GM18499 (cell line): Measurements from ENCODE around the gene UBE2E2.
"Not testable (repeated sequence)": the region's sequence is repeated elsewhere in the genome, so short reads cannot be mapped to it uniquely, and the experiment has no call there.

Experiments used
- ATAC-seq: cut with Tn5 transposase; IDR thresholded peaks from one replicate; pipeline ENCODE4 v1.9.1; 2021; ENCODE audit warnings: moderate number of reproducible peaks; ENCODE audit not compliant: insufficient read depth, unreplicated experiment

Gene UBE2E2

GRCh38 chr3:23594894-23595670 is 392.0 kb downstream of the UBE2E2 start:
- ATAC-seq: no peak

- no peak for ATAC-seq
These were observed 392.7 kb downstream of the UBE2E2 start for GRCh38 chr3:23595851-23596250.

- no peak for ATAC-seq
These were observed 397.2 kb downstream of the UBE2E2 start for GRCh38 chr3:23600167-23600871.

- no peak for ATAC-seq
These were observed 398.1 kb downstream of the UBE2E2 start for GRCh38 chr3:23601091-23601822.

GRCh38 chr3:23602971-23603370 is 399.8 kb downstream of the UBE2E2 start:
- no peak for ATAC-seq

- no peak for ATAC-seq
These were observed 404.2 kb downstream of the UBE2E2 start for GRCh38 chr3:23607184-23607847.

- ATAC-seq: no peak
These were observed 405.5 kb downstream of the UBE2E2 start for GRCh38 chr3:23608650-23609049.

GRCh38 chr3:23611737-23612295 is 408.7 kb downstream of the UBE2E2 start:
- ATAC-seq: no peak

- ATAC-seq: no peak
These were observed 409.3 kb downstream of the UBE2E2 start for GRCh38 chr3:23612296-23612891.

- ATAC-seq: no peak
These were observed 411.9 kb downstream of the UBE2E2 start for GRCh38 chr3:23615068-23615467.

- ATAC-seq: not testable (repeated sequence)
These were observed 415.3 kb downstream of the UBE2E2 start for GRCh38 chr3:23618475-23618874.

GRCh38 chr3:23619705-23620637 is 416.8 kb downstream of the UBE2E2 start:
- ATAC-seq: no peak

GRCh38 chr3:23620638-23621015 is 417.5 kb downstream of the UBE2E2 start:
- ATAC-seq: no peak

- ATAC-seq: no peak
These were observed 420.7 kb downstream of the UBE2E2 start for GRCh38 chr3:23623844-23624243.

- peak; percentile 45 for ATAC-seq
These were observed 421.2 kb downstream of the UBE2E2 start for GRCh38 chr3:23624305-23624704.

GRCh38 chr3:23626442-23626841 is 423.3 kb downstream of the UBE2E2 start:
- no peak for ATAC-seq

GRCh38 chr3:23629181-23629894 is 426.2 kb downstream of the UBE2E2 start:
- no peak for ATAC-seq

GRCh38 chr3:23633261-23633960 is 430.3 kb downstream of the UBE2E2 start:
- ATAC-seq: no peak
